Activated naive CD4-positive, alpha-beta T cell treated with anti-CD3 and anti-CD28 coated beads, Interleukin-2, amount 50 U/mL, for 16 hours (primary cell): Measurements from ENCODE around the gene PPIP5K1.
"Not testable (repeated sequence)": the region's sequence is repeated elsewhere in the genome, so short reads cannot be mapped to it uniquely, and the experiment has no call there.

Source experiments
- DNase-seq: peaks from one replicate; pipeline ENCODE4 v3.0.0-alpha.2; 2020

Gene PPIP5K1

DNA sequence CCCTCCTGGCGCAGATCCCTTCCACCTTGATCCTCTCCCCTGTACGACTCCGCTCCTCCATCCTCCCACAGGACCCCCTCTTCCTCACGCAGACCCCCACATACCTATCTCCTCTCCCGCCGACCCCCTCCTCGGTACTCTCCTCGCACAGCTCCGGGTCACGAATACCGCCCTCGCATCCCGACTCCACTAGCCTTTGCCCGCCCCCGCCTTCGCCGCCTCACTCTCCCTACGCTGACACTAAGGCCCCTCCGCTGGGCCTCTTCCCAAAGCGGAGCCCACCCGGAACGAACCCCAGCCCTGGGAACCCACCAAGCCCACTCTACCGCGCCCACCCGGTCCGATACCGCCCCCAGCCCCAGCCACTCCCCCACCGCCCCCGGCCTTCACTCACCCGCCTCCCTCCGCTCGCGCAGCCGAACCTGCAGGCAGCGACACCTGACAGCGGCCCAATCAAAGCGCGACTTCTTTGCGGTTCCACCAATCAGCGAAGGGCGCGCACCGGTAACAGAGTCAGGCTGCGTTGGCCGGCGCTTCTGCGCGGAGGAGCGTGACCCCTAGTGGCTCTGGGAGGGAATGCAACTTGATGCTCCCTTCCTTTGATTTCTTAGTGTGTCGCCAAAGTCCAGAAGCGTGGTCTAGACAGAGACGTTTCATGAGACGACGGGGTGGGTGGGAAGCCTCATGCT is at the start of gene PPIP5K1:
Gene PPIP5K1, minus strand, starts transcription at position 431 of the 689 bp plus-strand sequence. CDS start 5,704 bp downstream, outside the sequence.
- not testable (repeated sequence) for DNase-seq

DNA sequence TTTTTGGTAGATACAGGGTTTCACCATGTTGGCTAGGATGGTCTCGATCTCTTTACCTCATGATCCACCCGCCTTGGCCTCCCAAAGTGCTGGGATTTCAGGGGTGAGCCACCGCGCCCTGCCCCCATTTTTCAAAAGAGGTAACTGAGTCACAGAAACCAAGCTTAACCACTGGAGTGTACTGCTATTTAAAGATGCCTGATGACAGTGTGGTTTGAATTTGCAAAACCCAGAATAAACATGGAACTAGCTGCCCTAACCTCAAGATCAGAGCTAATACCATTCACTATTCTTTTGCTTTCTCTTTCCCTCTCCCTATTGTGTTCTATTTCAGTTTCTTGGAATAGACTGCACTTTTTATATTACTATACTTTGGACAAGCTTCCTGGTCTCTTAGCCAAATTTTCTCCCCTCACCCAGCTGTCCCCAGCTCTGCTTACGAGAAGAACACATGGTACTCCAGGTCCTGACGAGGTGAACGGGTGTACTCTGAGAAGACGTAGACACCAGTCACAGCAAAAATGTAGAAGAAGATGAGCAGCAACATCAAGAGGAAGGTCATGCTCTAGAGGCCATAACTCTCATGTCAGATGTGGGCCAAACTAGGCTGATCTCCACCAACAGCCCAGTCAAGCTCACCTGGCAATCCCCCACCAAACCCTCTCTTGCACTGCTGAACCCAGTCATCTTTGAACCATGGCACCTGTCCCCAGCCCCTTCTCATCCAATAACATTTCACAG is 48.6 kb upstream of the PPIP5K1 start:
- DNase-seq, result not testable (repeated sequence)

DNA sequence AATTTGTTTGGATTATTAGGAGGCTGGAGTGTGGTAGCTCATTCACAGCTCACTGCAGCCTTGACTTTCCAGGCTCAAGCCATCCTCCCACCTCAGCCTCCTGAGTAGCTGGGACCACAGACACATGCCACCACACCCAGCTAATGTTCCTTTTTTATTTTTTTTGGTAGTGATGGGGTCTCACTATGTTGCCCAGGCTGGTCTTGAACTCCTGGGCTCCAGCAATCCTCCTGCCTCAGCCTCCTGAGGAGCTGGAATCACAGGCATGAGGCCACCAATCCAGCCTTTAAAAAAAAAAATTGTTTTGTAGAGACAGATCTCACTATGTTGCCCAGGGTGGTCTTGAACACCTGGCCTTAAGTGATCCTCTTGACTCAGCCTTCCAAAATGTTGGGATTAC is 36.9 kb upstream of the PPIP5K1 start:
- not testable (repeated sequence) for DNase-seq

DNA sequence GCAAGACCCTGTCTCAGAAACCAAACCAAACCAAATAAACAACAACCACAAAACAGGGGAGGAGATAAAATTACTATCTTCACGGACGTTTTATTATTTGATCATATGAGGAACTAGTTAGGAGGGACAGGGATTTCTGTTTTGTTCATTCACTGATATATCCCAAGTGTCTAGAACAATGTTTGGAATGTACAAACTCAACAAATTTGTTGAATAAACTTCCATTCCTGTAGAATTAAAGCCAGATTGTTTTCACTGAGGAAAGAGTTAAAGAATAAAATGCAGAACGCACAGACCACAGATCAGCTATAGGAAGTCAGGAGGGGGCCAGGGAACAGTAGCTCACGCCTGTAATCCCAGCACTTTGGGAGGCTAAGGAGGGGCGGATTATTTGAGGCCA is 35.1 kb upstream of the PPIP5K1 start:
- DNase-seq, result no peak

DNA sequence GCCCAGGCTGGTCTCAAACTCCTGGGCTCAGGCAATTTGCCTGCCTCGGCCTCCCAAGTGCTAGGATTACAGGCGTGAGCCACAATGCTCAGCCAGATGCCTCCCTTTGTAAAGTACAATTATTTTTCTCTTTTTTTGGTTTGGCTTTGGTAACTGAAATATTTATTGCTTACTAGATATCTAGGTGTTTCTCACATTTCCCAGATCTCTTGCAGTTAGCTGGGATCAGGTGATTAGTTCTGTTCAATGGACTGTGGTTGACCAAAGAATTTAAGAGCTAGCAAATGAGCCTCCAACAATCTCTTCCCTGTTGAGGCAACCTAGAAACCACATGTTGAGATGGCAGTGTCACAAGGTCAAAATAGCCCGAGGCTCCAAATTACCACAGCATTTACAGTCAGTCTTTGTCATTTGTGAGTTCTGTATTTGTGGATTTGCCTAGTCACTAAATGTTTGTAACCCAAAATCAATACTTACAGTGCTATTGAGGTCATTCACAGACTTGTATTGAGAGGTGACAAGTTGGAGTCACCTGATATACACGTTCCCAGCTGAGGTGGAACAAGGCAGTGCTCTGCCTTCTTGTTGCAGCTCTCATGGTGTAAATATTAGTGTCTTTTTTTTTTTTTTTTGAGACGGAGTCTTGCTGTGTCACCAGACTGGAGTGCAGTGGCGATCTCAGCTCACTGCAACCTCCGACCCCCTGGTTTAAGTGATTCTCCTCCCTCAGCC is 32.2 kb upstream of the PPIP5K1 start:
- DNase-seq, result not testable (repeated sequence)

DNA sequence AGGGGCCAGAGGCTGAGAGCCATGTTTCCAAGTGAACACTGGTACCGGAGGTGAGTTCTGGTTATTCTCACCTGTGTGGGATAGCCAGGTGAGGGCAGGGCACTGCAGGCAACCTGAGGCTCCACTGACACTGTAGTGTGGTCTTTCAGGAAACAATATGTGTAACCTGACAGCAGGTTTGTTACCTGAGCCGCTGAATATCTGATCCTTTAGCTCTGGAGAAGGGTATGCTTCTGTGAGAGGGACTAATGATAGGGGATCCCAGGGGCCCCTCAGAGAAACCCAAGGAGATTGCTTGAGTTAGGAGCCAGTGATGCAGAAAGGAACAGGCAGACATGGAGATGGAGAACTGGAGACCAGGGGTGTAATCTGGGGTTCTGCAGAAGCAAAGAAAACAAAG is 28.7 kb upstream of the PPIP5K1 start, which contains the start of gene STRC:
Gene STRC, minus strand, starts transcription at position 101 of the 400 bp plus-strand sequence. Its CDS starts 78 bp downstream, at position 23.
- DNase-seq, result not testable (repeated sequence)

DNA sequence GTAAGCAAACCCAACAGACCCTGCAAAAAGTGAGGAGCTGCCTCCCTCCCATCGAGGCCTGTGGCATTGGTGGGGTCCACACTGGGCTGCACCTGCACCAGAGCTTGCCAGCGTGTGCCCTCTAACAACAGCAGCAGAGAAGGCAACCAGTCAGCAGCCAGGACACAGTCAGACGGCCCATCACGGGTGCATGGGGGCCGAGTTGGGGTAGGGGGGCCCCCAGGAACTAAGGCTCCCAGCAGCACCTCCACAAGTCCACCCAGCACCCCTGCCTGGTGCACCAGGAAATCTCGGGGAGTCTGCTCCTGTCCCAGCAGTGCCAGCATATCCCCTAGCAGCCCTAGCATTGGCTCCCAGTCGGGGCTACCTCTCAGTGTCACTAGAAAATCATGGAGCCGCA is 27.7 kb upstream of the PPIP5K1 start:
- DNase-seq, result not testable (repeated sequence)

DNA sequence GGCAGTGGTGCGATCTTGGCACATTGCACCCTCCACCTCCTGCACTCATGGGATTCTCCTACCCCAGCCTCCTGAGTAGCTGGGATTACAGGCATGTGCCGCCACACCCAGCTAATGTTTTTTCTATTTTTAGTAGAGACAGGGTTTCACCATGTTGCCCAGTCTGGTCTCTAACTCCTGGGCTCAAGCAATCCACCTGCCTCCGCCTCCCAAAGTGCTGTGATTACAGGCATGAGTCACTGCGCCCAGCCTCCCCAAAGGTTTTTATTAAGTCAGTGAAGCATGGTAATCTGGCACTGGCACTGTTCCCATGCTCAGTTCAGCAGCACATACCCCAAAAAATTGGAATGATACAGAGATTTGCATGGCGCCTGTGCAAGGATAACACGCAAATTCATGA is 12.2 kb upstream of the PPIP5K1 start:
- not testable (repeated sequence) for DNase-seq

DNA sequence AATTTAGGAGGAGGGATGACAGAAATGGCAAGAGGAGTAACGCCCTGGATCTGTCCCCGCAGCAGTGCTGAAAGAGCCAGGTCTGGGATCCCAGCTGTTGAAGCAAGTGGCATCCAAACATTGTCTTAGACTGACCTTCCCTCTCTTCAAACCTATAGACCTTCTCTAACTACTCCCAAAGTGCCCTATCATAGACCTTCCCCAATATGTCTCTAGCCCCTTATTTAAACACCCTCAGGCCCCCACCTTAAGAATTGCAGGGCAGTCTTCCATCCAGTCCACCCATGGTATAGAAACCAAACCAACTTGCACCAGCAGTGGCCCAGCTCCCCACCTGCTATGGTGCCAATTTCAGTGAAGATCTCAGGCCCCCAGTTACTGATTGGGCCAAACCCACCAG is 10.2 kb upstream of the PPIP5K1 start:
- DNase-seq, result not testable (repeated sequence)

DNA sequence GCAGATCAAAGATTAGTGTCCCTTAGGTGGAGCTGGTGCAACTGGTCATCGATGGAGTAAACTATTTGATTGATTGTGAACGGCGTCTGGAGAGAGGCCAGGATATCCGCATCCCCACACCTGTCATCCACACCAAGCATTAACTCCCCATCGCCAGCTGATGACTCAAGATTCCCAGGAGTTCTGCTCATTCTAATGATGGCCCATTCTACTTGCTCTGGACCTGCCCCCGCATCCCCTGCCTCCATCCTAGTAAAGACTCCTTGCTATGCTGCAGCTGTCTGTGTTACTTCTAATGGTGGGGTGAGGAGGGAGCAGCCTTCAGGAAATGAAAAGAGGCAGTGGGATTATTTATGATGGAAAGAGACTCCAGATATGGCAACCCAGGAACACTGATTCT is 9.1 kb upstream of the PPIP5K1 start:
- not testable (repeated sequence) for DNase-seq

DNA sequence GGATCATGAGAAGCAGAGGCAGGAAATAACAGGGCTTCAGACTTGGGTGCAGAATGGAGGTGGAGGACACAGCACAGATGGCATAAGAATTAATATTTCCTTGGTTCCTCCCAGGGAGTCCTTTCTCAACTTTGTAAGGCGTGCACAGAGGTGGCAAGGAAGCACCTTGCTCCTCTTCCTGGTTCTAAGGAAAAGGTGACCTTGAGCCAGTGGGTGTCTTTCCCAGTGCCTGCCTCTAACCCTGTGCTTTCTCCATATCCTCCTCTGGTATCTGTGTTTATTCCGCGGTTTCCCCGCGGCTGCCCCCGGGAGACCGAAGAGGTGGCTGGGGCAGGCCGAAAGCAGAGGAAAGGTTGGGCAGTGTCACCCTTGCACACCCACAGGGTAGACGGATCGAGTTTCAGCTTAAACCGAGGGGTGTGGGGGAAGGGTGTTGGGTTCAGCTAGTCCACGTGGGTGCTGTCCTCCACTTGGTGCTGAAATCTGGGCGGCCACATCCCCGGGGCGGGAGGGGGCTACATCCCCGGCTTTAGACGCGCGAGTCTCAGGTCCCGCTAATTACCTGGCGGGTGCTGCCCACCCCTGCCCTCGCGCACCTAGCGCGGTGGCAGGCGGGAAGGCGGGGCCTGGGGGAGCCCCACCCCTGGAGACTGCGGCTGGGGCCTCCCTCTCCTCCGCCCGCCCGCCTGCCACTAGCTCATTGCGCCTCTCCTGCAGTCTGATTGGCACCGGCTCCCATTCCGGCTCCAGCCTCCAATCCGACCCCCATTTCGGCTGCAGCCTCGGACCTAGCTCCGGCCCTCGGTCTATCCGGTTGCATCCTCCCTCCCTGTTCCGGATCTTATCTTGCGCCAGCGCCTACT is 3.6 kb upstream of the PPIP5K1 start, which contains the start of gene CKMT1B:
Gene CKMT1B, plus strand, starts transcription at position 700 of the 863 bp plus-strand sequence. CDS start 192 bp downstream, outside the sequence.
- not testable (repeated sequence) for DNase-seq

DNA sequence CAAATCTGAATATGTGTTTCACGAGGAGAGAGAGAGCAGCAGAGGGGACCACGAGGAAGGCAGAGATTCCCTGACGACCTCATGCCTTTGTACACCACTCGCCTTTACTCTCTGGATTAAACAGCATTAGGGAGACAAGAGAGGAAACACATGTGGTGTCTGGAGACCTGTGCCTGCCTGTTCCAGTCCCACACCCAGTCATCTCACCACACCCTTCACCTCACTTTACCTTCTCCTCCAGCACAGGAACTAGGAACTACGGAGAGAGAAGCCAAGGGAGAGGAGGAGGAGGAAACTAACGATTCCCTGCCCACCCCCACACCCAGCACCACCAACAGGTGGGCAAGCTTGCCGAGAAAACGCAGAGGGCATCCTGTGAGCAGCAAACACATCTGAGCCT is 2.8 kb upstream of the PPIP5K1 start:
- DNase-seq, result not testable (repeated sequence)

DNA sequence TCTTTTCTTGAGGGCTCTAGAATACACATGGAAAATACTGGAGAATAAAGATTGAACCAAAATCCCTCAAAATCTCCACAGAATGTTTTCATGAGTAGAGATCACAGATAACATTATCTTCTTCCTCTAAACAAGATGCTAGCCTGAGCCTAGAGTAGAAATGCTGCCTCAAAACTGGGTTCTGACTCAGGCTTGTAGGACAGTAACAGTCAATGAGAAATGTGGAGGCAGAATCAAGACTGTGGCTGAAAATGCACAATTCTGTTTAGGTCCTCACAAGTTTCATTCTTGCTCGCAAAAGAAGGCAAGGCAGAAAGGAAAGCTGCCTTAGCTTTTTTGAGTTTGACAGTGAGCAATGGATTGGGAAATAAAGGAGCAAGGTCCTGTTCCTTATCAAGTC is 15.4 kb downstream of the PPIP5K1 start:
- not testable (repeated sequence) for DNase-seq

DNA sequence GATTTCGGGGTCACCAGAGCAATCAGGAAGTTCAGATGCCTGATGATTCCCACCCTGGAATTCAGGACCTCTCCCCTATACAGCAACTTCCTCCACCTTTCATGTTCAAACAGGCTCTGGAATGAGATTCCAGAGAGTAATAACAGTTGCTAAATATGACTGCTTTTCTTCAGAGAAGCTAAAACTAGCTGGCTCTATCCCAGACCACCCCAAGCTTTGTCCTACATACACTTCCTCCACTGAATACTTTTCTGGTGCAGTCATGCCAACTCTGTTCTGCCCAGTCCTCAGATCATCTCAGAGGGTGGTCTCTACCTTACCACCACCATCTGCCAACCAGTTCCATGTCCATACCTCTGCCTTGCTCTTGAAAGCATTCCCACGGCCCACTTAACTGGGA is 23.4 kb downstream of the PPIP5K1 start:
- DNase-seq, result not testable (repeated sequence)

DNA sequence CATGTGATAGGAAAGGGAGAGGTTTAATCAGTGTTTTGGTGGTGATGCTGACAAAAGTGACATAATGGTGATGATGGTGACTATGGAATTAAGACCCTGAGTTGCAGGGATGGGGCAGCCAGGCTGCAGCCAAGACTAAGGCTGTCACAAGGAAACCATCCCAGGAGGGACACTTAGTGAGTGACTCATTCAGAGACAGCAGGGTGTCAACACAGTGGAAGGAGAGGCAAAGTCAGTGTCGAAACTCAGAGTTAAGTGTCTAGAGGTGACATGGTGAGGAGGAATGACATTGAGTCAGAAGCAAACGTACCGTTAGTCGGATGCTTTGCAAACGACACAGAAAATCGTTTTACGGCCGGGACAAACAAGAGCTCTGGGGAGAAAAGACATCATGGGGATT is 26.2 kb downstream of the PPIP5K1 start:
- DNase-seq, result not testable (repeated sequence)

DNA sequence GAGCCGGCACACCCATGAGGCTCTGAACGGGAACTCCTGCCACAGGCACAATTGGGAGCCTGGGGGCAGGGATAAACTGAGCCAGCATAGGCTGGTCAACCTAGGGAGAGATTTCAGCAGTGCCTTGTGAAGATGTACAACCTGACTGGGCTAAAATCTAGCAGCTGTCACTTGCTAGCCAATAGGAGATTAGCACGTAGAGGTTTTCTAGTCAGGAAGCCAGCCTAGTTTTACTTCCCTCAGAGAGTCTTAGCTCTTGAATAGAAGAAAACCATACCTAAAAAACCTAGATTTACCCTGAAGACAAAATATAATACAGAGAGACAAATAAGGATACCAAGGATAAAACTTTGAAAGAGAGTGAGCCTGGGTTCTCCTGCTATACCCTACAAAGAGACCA is 27.3 kb downstream of the PPIP5K1 start:
- not testable (repeated sequence) for DNase-seq

DNA sequence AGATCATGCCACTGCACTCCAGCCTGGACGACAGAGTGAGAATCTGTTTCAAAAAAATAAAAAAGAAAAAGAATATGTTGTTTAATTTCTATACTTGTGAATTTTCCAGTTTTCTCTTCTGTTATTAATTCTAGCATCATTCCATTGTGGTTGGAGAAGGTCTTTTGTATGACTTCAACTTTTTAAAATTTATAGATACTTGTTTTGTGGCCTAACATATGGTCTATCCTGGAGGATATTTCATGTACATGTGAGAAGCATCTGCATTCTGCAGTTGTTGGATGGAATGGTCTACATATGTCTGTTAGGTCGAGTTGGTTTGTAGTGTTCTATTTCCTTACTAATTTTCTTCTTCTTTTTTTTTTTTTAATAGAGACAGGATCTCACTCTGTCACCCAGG is 37.0 kb downstream of the PPIP5K1 start:
- DNase-seq, result no peak

DNA sequence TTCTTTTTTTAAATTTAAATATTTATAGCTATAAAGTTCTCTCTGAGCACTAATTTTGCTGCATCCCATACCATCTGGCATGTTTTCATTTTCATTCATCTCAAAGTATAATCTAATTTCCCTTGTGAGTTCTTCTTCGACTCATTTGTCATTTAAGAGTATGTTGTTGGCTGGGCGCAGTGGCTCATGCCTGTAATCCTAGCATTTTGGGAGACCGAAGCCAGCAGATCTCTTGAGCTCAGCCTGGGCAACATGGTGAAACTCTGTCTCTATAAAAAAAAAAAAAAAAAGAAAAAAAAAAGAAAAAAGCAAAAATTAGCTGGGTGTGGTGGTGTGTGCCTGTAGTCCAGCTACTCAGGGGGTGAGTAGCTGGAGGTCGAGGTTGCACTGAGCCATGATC is 37.8 kb downstream of the PPIP5K1 start:
- no peak for DNase-seq

DNA sequence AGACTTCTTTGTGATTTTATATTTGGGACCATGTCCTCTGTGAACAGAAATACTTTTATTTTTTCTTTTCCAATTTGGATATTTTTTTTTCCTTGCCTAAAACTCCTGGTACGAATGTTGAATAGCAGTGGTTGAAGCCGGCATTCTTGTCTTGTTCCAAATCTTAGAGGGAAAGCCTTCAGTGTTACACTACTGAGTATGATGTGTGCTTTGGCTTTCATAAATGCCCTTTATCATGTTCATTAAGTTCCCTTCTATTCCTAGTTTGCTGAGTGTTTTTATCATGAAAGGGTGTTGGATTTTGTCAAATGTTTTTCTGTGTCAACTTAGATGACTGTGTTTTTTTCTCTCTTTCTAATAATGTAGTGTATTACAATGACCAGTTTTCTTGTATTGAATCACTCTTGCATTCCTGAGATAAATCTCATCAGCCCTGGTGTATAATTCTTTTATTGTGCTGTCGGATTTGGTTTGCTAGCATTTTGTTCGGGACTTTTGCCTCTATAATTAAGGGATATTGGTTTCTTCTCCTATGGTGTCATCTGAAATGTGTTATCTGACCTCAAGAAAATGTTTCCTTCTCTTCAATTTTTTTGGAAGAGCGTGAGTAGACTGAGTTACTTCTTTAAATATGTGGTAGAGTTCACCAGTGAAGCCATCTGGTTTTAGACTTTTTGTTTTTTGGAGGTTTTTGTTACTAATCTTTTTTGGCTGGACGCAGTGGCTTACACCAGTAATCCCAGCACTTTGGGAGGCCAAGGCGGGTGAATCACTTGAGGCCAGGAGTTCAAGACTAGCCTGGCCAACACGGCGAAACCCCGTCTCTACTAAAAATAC is 39.3 kb downstream of the PPIP5K1 start:
- no peak for DNase-seq

DNA sequence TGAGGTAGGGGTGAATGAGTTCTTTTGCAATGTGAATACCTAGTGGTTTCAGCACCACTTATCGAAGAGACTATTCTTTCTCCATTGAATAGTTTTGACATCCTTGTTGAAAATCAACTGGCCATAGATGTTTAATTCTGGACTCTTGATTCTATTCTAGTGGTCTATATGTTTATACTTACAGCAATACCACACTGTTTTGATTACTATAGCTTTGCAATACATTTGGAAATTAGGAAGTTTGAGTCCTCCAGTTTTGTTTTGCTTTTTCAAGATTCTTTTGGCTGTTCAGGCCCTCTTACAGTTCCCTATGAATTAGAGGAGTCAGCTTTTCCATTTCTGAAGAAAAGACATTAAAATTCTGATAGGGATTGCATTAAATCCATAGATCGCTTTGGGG is 42.5 kb downstream of the PPIP5K1 start:
- DNase-seq, result no peak

DNA sequence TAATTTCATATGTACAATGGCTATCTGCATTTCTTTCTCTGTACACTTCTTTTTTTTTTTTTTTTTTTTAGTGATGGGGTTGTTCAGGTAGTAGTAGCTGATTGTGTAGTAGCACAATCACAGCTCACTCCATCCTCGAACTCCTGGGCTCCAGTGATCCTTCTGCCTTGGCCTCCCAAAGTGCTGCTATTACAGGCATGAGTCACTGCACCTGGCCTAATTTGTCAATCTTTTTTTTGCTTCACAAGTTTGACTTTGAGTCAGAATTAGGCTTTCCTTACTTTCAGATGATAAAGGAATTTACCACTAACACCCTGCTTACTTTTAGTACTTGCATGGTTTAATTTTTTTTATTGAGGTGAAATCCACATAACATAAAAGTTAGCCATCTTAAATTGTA is 44.6 kb downstream of the PPIP5K1 start:
- no peak for DNase-seq
